ENCODE results near the gene UBN1. TPM values are rescaled to one million over a fixed set of nuclear protein-coding genes. Genes with fewer than 3 reads are reported as not detected.

The UBN1 gene
- total RNA-seq, 2 donors from 2014 or later: 23.1 to 38.3 TPM

- Mint-ChIP-seq H3K4me3 (no peak overlapping the region), H3K9me3 (no peaks in the 10 kb centered on the region), H3K27ac (peak overlapping the region; percentile 63), H3K27me3 (no peaks in the 10 kb centered on the region), H3K4me1 (peaks cover 6% of the 10 kb centered on the region), H3K36me3 (ENCODE audit: low read depth) (peaks cover 93% of the 10 kb centered on the region)
- no peak for ATAC-seq (replicated peaks)
These were observed 17.4 kb downstream of the UBN1 start for GRCh38 chr16:4864728-4865127.

GRCh38 chr16:4865231-4865860, 18.1 kb downstream of the UBN1 start:
- H3K4me3 Mint-ChIP-seq: no peak overlapping the region
- ATAC-seq (replicated peaks): no peak
- H3K27me3 Mint-ChIP-seq: no peaks in the 10 kb centered on the region
- H3K36me3 Mint-ChIP-seq (ENCODE audit: low read depth): peaks cover 93% of the 10 kb centered on the region
- no peak overlapping the region for H3K27ac Mint-ChIP-seq
- no peaks in the 10 kb centered on the region for H3K9me3 Mint-ChIP-seq
- peaks cover 6% of the 10 kb centered on the region for H3K4me1 Mint-ChIP-seq

- Mint-ChIP-seq H3K4me3 (no peak overlapping the region), H3K27me3 (no peaks in the 10 kb centered on the region), H3K27ac (peak overlapping the region; percentile 8), H3K36me3 (ENCODE audit: low read depth) (peaks cover 93% of the 10 kb centered on the region), H3K9me3 (no peaks in the 10 kb centered on the region), H3K4me1 (peaks cover 6% of the 10 kb centered on the region)
- no peak for ATAC-seq (replicated peaks)
These were observed 19.3 kb downstream of the UBN1 start for GRCh38 chr16:4866586-4866985.

- Mint-ChIP-seq H3K4me3 (no peak overlapping the region), H3K27me3 (no peaks in the 10 kb centered on the region), H3K4me1 (peaks cover 6% of the 10 kb centered on the region), H3K27ac (no peak overlapping the region), H3K9me3 (no peaks in the 10 kb centered on the region), H3K36me3 (ENCODE audit: low read depth) (peaks cover 93% of the 10 kb centered on the region)
- ATAC-seq (replicated peaks): no peak
These were observed 20.7 kb downstream of the UBN1 start for GRCh38 chr16:4868026-4868425.

- Mint-ChIP-seq H3K4me3 (no peak overlapping the region), H3K27me3 (no peaks in the 10 kb centered on the region), H3K27ac (no peak overlapping the region), H3K9me3 (no peaks in the 10 kb centered on the region), H3K36me3 (ENCODE audit: low read depth) (peaks cover 93% of the 10 kb centered on the region), H3K4me1 (peaks cover 6% of the 10 kb centered on the region)
- ATAC-seq (replicated peaks): no peak
These were observed 21.3 kb downstream of the UBN1 start for GRCh38 chr16:4868535-4868934.

GRCh38 chr16:4869147-4869805, 22.0 kb downstream of the UBN1 start:
- H3K36me3 Mint-ChIP-seq (ENCODE audit: low read depth): peaks cover 95% of the 10 kb centered on the region
- no peak overlapping the region for H3K4me3 Mint-ChIP-seq
- H3K27ac Mint-ChIP-seq: no peak overlapping the region
- ATAC-seq (replicated peaks): no peak
- no peaks in the 10 kb centered on the region for H3K9me3 Mint-ChIP-seq
- no peaks in the 10 kb centered on the region for H3K27me3 Mint-ChIP-seq
- H3K4me1 Mint-ChIP-seq: peaks cover 6% of the 10 kb centered on the region

- Mint-ChIP-seq H3K27me3 (no peaks in the 10 kb centered on the region), H3K27ac (peak overlapping the region; percentile 38), H3K9me3 (no peaks in the 10 kb centered on the region), H3K4me3 (no peak overlapping the region), H3K36me3 (ENCODE audit: low read depth) (peaks cover 95% of the 10 kb centered on the region), H3K4me1 (peaks cover 6% of the 10 kb centered on the region)
- ATAC-seq (replicated peaks): no peak
These were observed 22.9 kb downstream of the UBN1 start for GRCh38 chr16:4870138-4870671.

GRCh38 chr16:4871071-4871470, 23.8 kb downstream of the UBN1 start:
- Mint-ChIP-seq H3K27me3 (no peaks in the 10 kb centered on the region), H3K36me3 (ENCODE audit: low read depth) (peaks cover 98% of the 10 kb centered on the region), H3K9me3 (no peaks in the 10 kb centered on the region), H3K27ac (peak overlapping the region; percentile 38), H3K4me1 (peaks cover 6% of the 10 kb centered on the region), H3K4me3 (no peak overlapping the region)
- ATAC-seq (replicated peaks): no peak

- Mint-ChIP-seq H3K36me3 (ENCODE audit: low read depth) (peaks cover 96% of the 10 kb centered on the region), H3K4me3 (no peak overlapping the region), H3K27ac (no peak overlapping the region), H3K27me3 (no peaks in the 10 kb centered on the region), H3K9me3 (no peaks in the 10 kb centered on the region), H3K4me1 (no peaks in the 10 kb centered on the region)
- ATAC-seq (replicated peaks): no peak
These were observed 25.8 kb downstream of the UBN1 start for GRCh38 chr16:4873091-4873490.

- Mint-ChIP-seq H3K9me3 (no peaks in the 10 kb centered on the region), H3K4me1 (no peaks in the 10 kb centered on the region), H3K4me3 (no peak overlapping the region), H3K36me3 (ENCODE audit: low read depth) (peaks cover 95% of the 10 kb centered on the region), H3K27ac (peak overlapping the region; percentile 22), H3K27me3 (no peaks in the 10 kb centered on the region)
- no peak for ATAC-seq (replicated peaks)
These were observed 27.4 kb downstream of the UBN1 start for GRCh38 chr16:4874666-4875065.

GRCh38 chr16:4876646-4877379, 29.5 kb downstream of the UBN1 start:
- H3K9me3 Mint-ChIP-seq: no peaks in the 10 kb centered on the region
- no peaks in the 10 kb centered on the region for H3K4me1 Mint-ChIP-seq
- H3K27me3 Mint-ChIP-seq: no peaks in the 10 kb centered on the region
- no peak overlapping the region for H3K27ac Mint-ChIP-seq
- no peak overlapping the region for H3K4me3 Mint-ChIP-seq
- peaks cover 95% of the 10 kb centered on the region for H3K36me3 Mint-ChIP-seq (ENCODE audit: low read depth)
- ATAC-seq (replicated peaks): no peak

GRCh38 chr16:4877380-4877685, 30.1 kb downstream of the UBN1 start:
- H3K9me3 Mint-ChIP-seq: no peaks in the 10 kb centered on the region
- H3K27ac Mint-ChIP-seq: no peak overlapping the region
- no peaks in the 10 kb centered on the region for H3K27me3 Mint-ChIP-seq
- ATAC-seq (replicated peaks): no peak
- H3K4me1 Mint-ChIP-seq: no peaks in the 10 kb centered on the region
- peaks cover 95% of the 10 kb centered on the region for H3K36me3 Mint-ChIP-seq (ENCODE audit: low read depth)
- H3K4me3 Mint-ChIP-seq: no peak overlapping the region

- ATAC-seq (replicated peaks): no peak
- Mint-ChIP-seq H3K27me3 (no peaks in the 10 kb centered on the region), H3K9me3 (no peaks in the 10 kb centered on the region), H3K27ac (no peak overlapping the region), H3K36me3 (ENCODE audit: low read depth) (peaks cover 92% of the 10 kb centered on the region), H3K4me1 (no peaks in the 10 kb centered on the region), H3K4me3 (no peak overlapping the region)
These were observed 31.8 kb downstream of the UBN1 start for GRCh38 chr16:4879049-4879448.

GRCh38 chr16:4880006-4880580, 32.8 kb downstream of the UBN1 start:
- Mint-ChIP-seq H3K4me3 (no peak overlapping the region), H3K4me1 (no peaks in the 10 kb centered on the region), H3K36me3 (ENCODE audit: low read depth) (peaks cover 92% of the 10 kb centered on the region), H3K27ac (no peak overlapping the region), H3K9me3 (no peaks in the 10 kb centered on the region), H3K27me3 (no peaks in the 10 kb centered on the region)
- no peak for ATAC-seq (replicated peaks)
